ENCODE results near the gene PDZRN4.

Gene PDZRN4

GRCh38 chr12:41336041-41336549, 148.0 kb downstream of the PDZRN4 start:
- no peak overlapping the region for H3K4me2 ChIP-seq
- no peak overlapping the region for H3K27ac ChIP-seq
- no peaks in the 10 kb centered on the region for H3K36me3 ChIP-seq
- H3K4me3 ChIP-seq, result no peak overlapping the region
- no peaks in the 10 kb centered on the region for H4K20me1 ChIP-seq
- H3K4me1 ChIP-seq, result no peaks in the 10 kb centered on the region
- no peak overlapping the region for H3K9ac ChIP-seq
- H3K27me3 ChIP-seq, result no peaks in the 10 kb centered on the region
- no peaks in the 10 kb centered on the region for H3K9me3 ChIP-seq
- no peak for TF ChIP-seq Cebpa-rat (IDR thresholded peaks at IDR 0.05)

GRCh38 chr12:41339784-41340183, 151.7 kb downstream of the PDZRN4 start:
- Histone ChIP-seq H3K4me3 (no peak overlapping the region), H3K4me2 (no peak overlapping the region), H3K9me3 (no peaks in the 10 kb centered on the region), H4K20me1 (no peaks in the 10 kb centered on the region), H3K4me1 (no peaks in the 10 kb centered on the region), H3K36me3 (no peaks in the 10 kb centered on the region), H3K27ac (no peak overlapping the region), H3K27me3 (no peaks in the 10 kb centered on the region), H3K9ac (no peak overlapping the region)
- no peak for TF ChIP-seq Cebpa-rat (IDR thresholded peaks at IDR 0.05)

GRCh38 chr12:41344776-41345470, 156.8 kb downstream of the PDZRN4 start:
- H3K27ac ChIP-seq, result no peak overlapping the region
- H3K4me3 ChIP-seq, result no peak overlapping the region
- no peaks in the 10 kb centered on the region for H3K36me3 ChIP-seq

GRCh38 chr12:41348198-41348597, 160.1 kb downstream of the PDZRN4 start:
- Histone ChIP-seq H3K4me1 (no peaks in the 10 kb centered on the region), H3K9me3 (peaks cover 7% of the 10 kb centered on the region), H3K9ac (no peak overlapping the region), H3K27ac (no peak overlapping the region), H3K4me3 (no peak overlapping the region), H3K36me3 (no peaks in the 10 kb centered on the region), H3K4me2 (no peak overlapping the region), H3K27me3 (no peaks in the 10 kb centered on the region), H4K20me1 (no peaks in the 10 kb centered on the region)
- no peak for TF ChIP-seq Cebpa-rat (IDR thresholded peaks at IDR 0.05)

More at GRCh38 chr12:41344776-41345470, 156.8 kb downstream of the PDZRN4 start:
- Histone ChIP-seq H4K20me1 (no peaks in the 10 kb centered on the region), H3K4me2 (no peak overlapping the region), H3K27me3 (no peaks in the 10 kb centered on the region), H3K9me3 (no peaks in the 10 kb centered on the region), H3K9ac (no peak overlapping the region), H3K4me1 (no peaks in the 10 kb centered on the region)
- TF ChIP-seq Cebpa-rat (IDR thresholded peaks at IDR 0.05), result no peak

GRCh38 chr12:41356181-41356580, 168.1 kb downstream of the PDZRN4 start:
- H3K9ac ChIP-seq, result no peak overlapping the region
- no peaks in the 10 kb centered on the region for H4K20me1 ChIP-seq
- no peaks in the 10 kb centered on the region for H3K4me1 ChIP-seq
- H3K4me3 ChIP-seq, result no peak overlapping the region
- peaks cover 6% of the 10 kb centered on the region for H3K9me3 ChIP-seq
- no peaks in the 10 kb centered on the region for H3K36me3 ChIP-seq
- H3K27ac ChIP-seq, result no peak overlapping the region
- TF ChIP-seq Cebpa-rat (IDR thresholded peaks at IDR 0.05), result no peak
- H3K27me3 ChIP-seq, result no peaks in the 10 kb centered on the region
- H3K4me2 ChIP-seq, result no peak overlapping the region

- Histone ChIP-seq H3K4me1 (no peaks in the 10 kb centered on the region), H3K9ac (no peak overlapping the region), H3K27ac (no peak overlapping the region), H3K4me3 (no peak overlapping the region), H3K9me3 (no peaks in the 10 kb centered on the region), H3K36me3 (no peaks in the 10 kb centered on the region), H3K4me2 (no peak overlapping the region), H3K27me3 (no peaks in the 10 kb centered on the region), H4K20me1 (no peaks in the 10 kb centered on the region)
- no peak for TF ChIP-seq Cebpa-rat (IDR thresholded peaks at IDR 0.05)
Observed at GRCh38 chr12:41361738-41362137, 173.6 kb downstream of the PDZRN4 start.

GRCh38 chr12:41362510-41362909, 174.4 kb downstream of the PDZRN4 start:
- Histone ChIP-seq H3K27ac (no peak overlapping the region), H4K20me1 (no peaks in the 10 kb centered on the region), H3K4me3 (no peak overlapping the region), H3K4me2 (no peak overlapping the region), H3K9me3 (no peaks in the 10 kb centered on the region), H3K36me3 (no peaks in the 10 kb centered on the region), H3K9ac (no peak overlapping the region), H3K27me3 (no peaks in the 10 kb centered on the region), H3K4me1 (no peaks in the 10 kb centered on the region)
- no peak for TF ChIP-seq Cebpa-rat (IDR thresholded peaks at IDR 0.05)

GRCh38 chr12:41362931-41363330, 174.8 kb downstream of the PDZRN4 start:
- Histone ChIP-seq H3K9me3 (no peaks in the 10 kb centered on the region), H3K4me1 (no peaks in the 10 kb centered on the region)

GRCh38 chr12:41364211-41364610, 176.1 kb downstream of the PDZRN4 start:
- H4K20me1 ChIP-seq, result no peaks in the 10 kb centered on the region
- no peaks in the 10 kb centered on the region for H3K9me3 ChIP-seq
- no peaks in the 10 kb centered on the region for H3K36me3 ChIP-seq
- H3K9ac ChIP-seq, result no peak overlapping the region
- H3K4me3 ChIP-seq, result no peak overlapping the region
- H3K27me3 ChIP-seq, result no peaks in the 10 kb centered on the region
- no peak overlapping the region for H3K27ac ChIP-seq
- no peak for TF ChIP-seq Cebpa-rat (IDR thresholded peaks at IDR 0.05)
- H3K4me1 ChIP-seq, result no peaks in the 10 kb centered on the region
- no peak overlapping the region for H3K4me2 ChIP-seq

More at GRCh38 chr12:41362931-41363330, 174.8 kb downstream of the PDZRN4 start:
- no peak overlapping the region for H3K27ac ChIP-seq
- no peaks in the 10 kb centered on the region for H3K27me3 ChIP-seq
- H3K4me3 ChIP-seq, result no peak overlapping the region
- no peak overlapping the region for H3K4me2 ChIP-seq
- no peaks in the 10 kb centered on the region for H4K20me1 ChIP-seq
- TF ChIP-seq Cebpa-rat (IDR thresholded peaks at IDR 0.05), result no peak
- H3K36me3 ChIP-seq, result no peaks in the 10 kb centered on the region
- H3K9ac ChIP-seq, result no peak overlapping the region

- Histone ChIP-seq H3K27me3 (no peaks in the 10 kb centered on the region), H4K20me1 (no peaks in the 10 kb centered on the region), H3K9ac (no peak overlapping the region), H3K36me3 (no peaks in the 10 kb centered on the region), H3K4me2 (no peak overlapping the region), H3K4me3 (no peak overlapping the region), H3K9me3 (no peaks in the 10 kb centered on the region), H3K27ac (no peak overlapping the region), H3K4me1 (no peaks in the 10 kb centered on the region)
- TF ChIP-seq Cebpa-rat (IDR thresholded peaks at IDR 0.05), result no peak
Observed at GRCh38 chr12:41365653-41366171, 177.6 kb downstream of the PDZRN4 start.

All from BLaER1 (cell line).